HG03280 (cell line): ENCODE data around the gene KRTAP11-1.

ENCODE experiments used
- ATAC-seq: cut with Tn5 transposase; IDR thresholded peaks from one replicate; pipeline ENCODE4 v1.9.1; 2021; ENCODE audit warnings: mild to moderate bottlenecking, moderate library complexity; ENCODE audit not compliant: unreplicated experiment

Gene KRTAP11-1

GRCh38 chr21:30881480-30881879, at the start of gene KRTAP11-1:
KRTAP11-1 (minus strand) TSS chr21:30881580; CDS start chr21:30881524, 56 bp downstream.
- ATAC-seq: no peak

DNA sequence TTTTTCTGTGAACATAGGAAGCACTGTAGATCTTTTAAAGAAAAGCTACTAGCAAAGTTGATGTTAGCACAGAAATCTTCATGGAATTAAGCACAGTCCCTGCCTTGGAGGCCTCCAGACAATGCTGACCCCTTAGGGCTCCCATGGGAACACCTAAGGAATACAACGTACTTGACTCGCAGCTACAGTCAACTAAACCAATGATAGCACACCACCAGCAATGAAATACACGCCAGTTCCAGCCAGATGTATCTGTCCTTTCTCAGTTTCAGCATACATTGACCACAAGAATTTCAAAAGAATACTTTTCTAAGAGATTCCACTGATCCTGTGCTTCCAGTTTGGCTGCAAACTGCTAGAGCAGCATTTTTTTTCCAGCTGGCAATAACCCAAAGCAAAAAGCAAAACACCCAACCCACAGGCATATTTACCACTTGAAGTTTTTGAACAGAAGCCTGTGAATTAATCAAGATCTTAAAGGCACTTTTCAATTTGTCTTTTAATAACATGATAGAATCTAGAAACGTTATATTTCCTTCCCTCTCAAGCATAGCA, 42.8 kb upstream of the KRTAP11-1 start:
- no peak for ATAC-seq

DNA sequence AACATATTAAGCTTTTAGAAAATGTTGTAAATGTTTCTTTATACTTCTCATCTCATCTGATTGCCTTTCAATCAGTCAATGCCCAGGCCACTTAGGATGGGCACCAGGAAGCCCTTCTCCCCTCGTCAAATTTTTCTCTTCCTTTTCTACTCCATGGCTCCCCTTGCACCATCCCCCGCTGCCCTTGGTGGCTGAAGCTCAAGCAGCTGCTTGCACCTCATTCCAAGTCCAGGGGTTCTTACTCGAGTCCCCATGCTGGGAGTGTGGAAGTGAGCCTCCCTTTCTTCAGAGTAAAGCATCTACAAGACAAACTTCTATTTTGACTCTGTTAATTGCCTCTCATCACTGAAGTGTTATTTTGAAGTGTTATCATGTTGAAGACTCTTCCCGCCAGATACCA, 39.7 kb upstream of the KRTAP11-1 start:
- no peak for ATAC-seq

DNA sequence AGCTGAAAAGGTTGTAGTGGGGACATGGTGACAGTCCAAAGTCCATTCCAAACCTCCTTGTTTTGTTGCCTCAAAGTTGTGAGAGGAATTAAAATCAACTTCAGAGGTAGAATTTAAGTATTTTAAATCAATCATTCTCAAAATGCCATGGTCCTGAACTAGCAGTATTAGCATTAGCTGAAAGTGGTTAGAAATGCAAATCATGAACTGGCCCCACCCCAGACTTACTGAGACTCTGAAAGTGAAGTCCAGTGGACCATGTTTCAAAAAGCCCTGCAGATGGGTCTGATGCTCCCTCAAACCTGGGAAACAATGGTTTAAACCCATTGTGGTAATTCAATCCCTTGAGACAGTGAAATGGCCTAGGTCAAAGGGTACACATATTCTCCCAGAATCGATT, 36.2 kb upstream of the KRTAP11-1 start:
- ATAC-seq: no peak

GRCh38 chr21:30900881-30901280, 19.5 kb upstream of the KRTAP11-1 start:
- no peak for ATAC-seq

- ATAC-seq: no peak
Measured at GRCh38 chr21:30882866-30883597, 1.7 kb upstream of the KRTAP11-1 start.

DNA sequence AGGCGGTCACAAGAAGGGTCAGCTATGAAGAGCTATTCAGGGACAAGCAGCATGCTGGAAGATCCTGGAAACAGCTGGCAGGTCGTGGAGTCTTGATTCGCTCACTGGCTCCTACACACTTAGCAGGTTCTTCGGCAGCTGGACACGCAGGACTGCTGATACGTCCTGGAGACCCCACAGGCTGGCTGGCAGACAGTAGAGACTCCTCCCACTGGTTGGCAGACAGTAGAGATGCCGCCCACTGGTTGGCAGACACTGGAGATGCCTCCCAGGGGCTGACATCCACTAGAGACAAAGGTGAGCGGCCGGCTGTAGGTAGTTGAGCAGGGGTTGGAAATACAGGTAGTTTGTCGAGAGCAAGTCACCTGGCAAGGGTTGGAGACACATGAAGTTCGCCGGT, 466 bp downstream of the KRTAP11-1 start:
- no peak for ATAC-seq

GRCh38 chr21:30874526-30874925, 6.9 kb downstream of the KRTAP11-1 start:
- ATAC-seq: no peak

DNA sequence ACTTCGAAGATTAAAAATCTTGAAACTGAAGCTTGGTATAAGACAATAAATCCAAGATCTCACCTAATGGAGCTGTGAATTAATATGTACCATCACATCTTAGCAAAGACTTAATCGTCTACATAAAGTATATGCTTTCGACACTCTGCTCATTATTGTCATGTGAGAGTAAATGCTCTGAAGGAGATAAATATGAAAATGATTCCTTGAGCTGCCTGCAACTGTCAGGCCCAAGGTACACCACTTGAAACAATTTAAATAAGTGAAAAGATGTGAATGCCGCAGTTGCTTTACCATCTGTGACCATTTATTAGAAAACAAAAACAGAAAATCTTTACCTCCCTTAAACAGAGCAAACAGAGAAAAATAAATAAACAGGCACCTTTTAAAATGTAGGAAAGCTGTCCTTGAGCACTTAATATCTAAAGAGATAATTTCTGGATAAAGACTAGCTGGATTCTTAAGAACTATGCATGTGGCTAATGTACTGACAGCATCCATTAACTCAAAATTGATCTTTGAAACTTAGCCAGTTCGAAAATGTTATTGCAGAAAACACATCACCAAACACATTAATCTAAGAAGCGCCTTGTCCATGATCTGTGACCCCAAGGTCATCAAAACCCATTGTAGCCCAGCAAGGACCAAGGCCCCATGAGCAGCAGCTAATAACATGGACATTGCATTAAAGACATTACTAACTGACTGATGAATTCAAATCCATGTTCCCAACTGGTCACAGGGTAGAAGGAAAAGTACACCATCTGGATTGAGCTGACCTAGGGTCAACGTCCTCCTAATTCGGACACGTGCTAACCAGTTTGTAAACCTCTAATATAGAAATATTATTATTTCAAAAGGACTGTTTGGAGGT, 33.5 kb downstream of the KRTAP11-1 start:
- no peak for ATAC-seq

DNA sequence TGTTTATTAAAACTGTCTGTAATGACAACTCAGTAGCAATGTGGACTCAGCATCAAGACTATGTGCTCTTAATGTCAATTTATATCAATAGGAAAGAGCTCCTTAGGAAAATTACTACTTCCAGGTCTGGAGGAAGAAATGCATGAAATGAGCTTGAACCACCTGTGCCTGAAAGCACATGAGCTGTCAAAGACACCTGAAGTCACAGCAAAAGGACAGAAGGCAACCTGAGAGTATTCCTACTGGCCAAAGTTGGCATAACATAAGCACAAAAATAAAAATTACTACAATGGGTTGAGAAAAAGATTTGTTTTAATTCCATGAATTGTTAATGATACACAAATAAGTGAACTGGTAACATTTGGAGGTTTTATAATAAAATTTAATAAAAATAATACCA, 38.4 kb downstream of the KRTAP11-1 start:
- ATAC-seq: no peak

DNA sequence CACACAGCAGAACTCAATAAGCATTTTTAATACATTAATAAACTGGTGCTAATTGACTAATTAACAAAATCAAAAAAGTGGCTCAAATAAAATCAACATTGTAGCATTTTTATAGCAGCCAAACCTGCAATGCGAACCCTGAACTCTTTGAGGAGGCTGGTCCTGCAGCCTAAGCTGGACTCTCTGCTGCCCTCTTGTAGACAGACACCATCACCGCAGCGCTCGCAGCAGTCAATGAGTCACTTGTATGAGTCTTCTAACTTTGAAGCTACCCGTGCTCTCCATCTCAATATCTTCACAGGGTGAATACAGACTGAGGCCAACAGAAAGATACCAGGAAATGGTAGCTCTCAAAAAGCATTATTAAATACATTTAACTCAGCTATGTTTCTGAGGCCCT, 42.1 kb downstream of the KRTAP11-1 start:
- no peak for ATAC-seq

DNA sequence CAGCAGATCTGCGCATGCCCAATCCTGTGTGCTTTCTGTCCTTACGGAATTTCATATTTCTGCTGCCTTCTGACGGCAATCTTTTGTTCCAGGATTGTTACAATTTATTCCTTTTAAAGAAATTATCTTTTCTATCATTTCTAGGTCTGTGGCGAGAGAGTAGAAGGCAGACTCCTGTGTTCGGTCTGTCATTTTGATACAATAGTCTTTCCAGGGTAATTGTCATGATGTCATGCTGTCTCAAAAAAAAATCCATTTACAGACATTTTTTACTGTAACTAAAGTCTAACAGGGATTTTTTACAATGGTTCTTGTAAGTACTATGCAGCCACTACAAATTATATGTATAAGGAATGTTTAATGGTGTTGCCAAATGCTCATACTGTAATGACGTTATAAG, 42.8 kb downstream of the KRTAP11-1 start:
- no peak for ATAC-seq

DNA sequence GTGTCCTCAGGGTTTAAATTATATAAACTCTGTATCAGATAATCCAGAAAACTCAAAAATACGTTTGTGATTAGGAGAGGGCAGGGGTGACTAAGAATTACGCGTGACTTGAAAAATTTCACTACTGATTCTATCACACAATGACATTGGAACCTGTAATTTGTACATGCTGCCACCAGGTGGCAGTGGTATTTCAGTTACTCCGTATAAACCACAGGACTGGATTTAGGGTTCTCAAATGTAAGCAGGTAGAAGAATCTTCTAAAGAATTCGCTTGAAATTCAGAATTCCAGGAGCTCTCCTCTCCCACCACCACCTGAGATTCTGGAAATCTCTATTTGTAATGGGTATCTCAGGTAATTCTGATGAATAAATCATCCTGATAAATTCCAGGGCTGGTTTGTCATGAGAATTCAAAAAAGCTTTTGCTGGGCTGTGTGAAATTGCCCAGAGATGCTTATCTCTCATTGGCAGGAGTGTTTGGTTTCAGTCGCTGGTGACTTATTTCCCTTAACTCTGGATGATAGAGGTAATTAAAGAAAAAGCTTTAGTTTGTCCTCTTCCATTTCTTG, 50.1 kb downstream of the KRTAP11-1 start:
- no peak for ATAC-seq
